ENCODE measurements around the gene ENG.

DNA sequence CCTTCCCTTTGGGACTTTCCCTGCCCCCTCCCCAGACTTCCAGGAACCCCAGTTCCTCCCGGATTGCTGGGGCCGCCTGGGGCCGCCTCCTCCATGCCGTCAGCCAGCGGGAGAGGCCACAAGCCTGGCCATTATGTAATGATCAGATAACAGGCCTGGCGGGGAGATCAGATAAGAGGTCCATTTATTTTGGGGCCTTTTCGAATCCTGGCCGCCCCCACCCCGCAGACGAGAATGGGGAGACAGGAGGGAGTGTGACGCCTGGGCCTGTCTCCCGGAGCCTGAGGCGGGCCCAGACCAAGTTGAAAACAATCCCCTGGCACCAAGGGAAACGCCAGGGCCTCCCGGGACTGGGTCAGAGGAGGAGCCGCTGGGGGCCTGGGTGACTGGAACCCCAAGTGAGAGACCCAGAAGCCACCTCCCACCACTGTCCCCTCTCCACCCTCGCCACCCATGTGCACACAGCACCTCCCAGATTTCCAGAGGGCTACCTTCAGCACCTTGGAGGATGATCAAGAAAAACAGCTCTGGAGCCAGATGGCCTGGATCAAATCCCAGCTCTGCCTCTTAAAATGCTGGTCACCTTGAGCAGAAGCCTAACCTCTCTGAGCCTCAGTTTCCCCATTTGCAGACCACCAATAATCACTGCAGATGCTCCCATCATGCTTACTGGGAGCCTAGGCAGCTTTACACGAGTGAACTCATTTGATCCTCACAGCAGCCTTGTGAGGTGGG, 7.8 kb downstream of the ENG start:
- TF ChIP-seq, protein P1, sequence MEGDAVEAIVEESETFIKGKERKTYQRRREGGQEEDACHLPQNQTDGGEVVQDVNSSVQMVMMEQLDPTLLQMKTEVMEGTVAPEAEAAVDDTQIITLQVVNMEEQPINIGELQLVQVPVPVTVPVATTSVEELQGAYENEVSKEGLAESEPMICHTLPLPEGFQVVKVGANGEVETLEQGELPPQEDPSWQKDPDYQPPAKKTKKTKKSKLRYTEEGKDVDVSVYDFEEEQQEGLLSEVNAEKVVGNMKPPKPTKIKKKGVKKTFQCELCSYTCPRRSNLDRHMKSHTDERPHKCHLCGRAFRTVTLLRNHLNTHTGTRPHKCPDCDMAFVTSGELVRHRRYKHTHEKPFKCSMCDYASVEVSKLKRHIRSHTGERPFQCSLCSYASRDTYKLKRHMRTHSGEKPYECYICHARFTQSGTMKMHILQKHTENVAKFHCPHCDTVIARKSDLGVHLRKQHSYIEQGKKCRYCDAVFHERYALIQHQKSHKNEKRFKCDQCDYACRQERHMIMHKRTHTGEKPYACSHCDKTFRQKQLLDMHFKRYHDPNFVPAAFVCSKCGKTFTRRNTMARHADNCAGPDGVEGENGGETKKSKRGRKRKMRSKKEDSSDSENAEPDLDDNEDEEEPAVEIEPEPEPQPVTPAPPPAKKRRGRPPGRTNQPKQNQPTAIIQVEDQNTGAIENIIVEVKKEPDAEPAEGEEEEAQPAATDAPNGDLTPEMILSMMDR (IDR thresholded peaks at IDR 0.05), result no peak
- TF ChIP-seq ZFX (IDR thresholded peaks at IDR 0.05; ENCODE audit: borderline replicate concordance), result no peak
